ENCODE measurements around the gene ERBB4.

ERBB4 gene

DNA sequence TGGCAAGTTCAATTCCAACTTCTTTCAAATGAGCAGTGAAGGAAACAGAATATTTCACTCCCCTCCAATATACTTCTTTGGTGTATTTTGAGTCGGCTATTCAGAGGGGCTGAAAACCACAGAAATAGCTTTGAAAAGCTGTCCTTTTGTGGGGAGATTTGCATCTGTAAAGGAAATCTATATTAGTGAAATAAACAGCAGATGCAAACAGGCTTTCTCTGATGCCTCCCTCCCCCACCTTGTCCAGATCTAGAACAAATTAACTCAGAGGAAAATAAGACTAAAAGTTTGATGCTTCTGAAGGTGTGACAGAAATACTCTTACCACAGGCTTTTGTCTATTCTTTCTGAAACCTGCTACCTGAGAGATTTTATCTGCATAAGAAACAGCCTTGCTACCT lies 1173.7 kb downstream of the ERBB4 start:
- TF ChIP-seq, protein P1, sequence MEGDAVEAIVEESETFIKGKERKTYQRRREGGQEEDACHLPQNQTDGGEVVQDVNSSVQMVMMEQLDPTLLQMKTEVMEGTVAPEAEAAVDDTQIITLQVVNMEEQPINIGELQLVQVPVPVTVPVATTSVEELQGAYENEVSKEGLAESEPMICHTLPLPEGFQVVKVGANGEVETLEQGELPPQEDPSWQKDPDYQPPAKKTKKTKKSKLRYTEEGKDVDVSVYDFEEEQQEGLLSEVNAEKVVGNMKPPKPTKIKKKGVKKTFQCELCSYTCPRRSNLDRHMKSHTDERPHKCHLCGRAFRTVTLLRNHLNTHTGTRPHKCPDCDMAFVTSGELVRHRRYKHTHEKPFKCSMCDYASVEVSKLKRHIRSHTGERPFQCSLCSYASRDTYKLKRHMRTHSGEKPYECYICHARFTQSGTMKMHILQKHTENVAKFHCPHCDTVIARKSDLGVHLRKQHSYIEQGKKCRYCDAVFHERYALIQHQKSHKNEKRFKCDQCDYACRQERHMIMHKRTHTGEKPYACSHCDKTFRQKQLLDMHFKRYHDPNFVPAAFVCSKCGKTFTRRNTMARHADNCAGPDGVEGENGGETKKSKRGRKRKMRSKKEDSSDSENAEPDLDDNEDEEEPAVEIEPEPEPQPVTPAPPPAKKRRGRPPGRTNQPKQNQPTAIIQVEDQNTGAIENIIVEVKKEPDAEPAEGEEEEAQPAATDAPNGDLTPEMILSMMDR (IDR thresholded peaks at IDR 0.05; ENCODE audit: low read depth, low read length) = no peak
- H3K4me3 ChIP-seq (replicated peaks in 1 of 2; ENCODE audit: low read depth in 2 of 2, low read length in 2 of 2) = no peak overlapping the region
- no peak for DNase-seq (ENCODE audit: low read depth in 2 of 2)

DNA sequence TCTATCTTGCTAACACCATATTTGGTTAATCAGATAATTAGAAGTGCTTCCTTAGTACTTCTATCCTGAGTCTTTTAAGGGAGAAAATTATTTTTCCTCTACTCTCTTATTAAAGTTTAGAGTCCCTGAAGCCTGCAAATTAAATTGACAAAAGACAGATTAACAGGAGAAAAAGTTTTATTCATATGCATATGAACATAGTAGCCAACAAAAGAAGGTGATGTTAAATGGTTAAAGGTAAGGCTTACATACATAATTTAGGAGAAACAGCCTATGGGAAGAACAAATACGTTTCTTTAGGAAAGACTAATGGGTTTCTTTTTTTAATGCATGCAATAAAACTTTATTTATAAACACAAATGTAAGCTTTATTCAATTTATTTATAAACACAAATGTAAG lies 1177.2 kb downstream of the ERBB4 start:
- DNase-seq (ENCODE audit: low read depth in 2 of 2) = no peak
- H3K4me3 ChIP-seq (replicated peaks in 1 of 2; ENCODE audit: low read depth in 2 of 2, low read length in 2 of 2) = no peak overlapping the region
- TF ChIP-seq, protein P1 (IDR thresholded peaks at IDR 0.05; ENCODE audit: low read depth, low read length) = no peak

DNA sequence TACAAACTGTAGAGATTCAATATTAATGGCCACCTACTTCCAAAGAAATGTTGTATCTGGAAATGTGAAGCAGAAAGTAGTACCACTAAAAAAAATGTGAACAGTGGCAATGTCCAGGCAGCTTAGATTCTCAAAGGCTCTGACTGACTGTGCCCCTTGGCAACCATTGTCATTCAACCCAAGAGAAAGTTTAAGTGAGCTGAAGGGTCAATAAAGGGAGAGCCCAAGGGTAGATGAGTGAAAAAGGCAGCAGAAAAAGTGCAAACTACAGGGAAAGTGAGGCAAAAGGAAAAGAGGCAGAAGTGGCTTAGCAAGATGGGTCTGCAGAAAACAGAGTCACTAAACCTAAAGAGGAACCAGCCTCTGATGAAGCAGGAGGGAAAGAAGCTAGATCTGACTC lies 1179.3 kb downstream of the ERBB4 start:
- TF ChIP-seq, protein P1 (IDR thresholded peaks at IDR 0.05; ENCODE audit: low read depth, low read length) = no peak
- H3K4me3 ChIP-seq (replicated peaks in 1 of 2; ENCODE audit: low read depth in 2 of 2, low read length in 2 of 2) = no peak overlapping the region

DNA sequence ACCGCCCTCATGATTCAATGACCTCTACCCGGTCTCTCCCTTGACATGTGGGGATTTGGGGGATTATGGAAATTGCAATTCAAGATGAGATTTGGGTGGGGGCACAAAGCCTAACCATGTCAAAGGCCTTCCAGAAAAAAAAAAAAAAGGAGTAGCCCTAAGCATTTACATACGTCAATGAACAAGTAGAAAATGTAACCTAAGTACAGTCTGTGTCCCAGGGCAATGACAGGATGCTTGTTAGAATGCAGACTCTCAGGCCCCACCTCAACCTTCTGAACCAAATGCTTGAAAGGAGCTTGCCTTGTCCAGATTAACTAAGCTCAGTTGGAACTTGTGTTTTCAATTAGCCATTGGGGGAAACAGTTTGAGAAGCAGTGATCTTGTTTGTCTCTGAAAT lies 1180.1 kb downstream of the ERBB4 start:
- TF ChIP-seq, protein P1 (IDR thresholded peaks at IDR 0.05; ENCODE audit: low read depth, low read length) = no peak
- no peak for DNase-seq (ENCODE audit: low read depth in 2 of 2)
- H3K4me3 ChIP-seq (replicated peaks in 1 of 2; ENCODE audit: low read depth in 2 of 2, low read length in 2 of 2) = no peak overlapping the region

More for the DNA sequence above, 1179.3 kb downstream of the ERBB4 start:
- no peak for DNase-seq (ENCODE audit: low read depth in 2 of 2)

DNA sequence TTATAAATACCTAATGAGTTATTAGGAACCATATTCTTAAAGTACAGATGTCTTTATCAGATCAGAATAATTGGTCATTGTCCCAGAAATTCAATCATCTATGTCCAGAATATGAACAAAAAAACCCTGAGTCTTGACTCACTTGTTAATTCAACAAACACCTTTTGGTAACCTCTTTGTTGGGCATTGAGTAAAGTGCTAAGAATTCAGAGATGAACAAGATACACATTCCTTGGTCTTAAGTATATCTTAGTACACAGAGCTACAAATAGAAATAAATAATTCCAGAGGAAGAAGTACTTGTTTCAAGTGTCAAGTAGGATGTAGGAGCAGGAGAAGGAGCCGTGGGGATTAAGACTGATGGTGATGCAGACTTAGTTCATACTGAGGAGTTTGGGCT lies 1184.1 kb downstream of the ERBB4 start:
- no peak for DNase-seq (ENCODE audit: low read depth in 2 of 2)
- TF ChIP-seq, protein P1 (IDR thresholded peaks at IDR 0.05; ENCODE audit: low read depth, low read length) = no peak
- no peak overlapping the region for H3K4me3 ChIP-seq (replicated peaks in 1 of 2; ENCODE audit: low read depth in 2 of 2, low read length in 2 of 2)

DNA sequence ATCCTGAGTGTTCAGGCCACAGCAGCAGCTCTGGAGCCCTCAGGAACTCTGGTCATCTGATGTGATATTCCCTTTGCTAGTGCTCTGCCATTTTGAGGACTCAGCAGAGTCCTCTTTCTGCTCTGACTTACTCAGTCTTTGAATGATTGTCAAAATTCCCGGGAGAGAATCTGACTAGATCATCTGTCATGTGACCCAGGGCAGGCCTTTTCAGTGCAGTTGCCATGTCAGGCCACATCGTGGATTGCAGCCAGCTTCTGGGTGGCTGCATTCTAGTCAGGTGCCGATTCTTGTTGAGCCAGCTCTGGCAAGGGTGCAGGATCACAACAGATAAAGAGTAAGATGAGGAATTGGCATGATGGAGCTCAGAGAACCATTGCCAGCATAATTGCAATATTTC lies 1186.6 kb downstream of the ERBB4 start:
- no peak for DNase-seq (ENCODE audit: low read depth in 2 of 2)
- TF ChIP-seq, protein P1 (IDR thresholded peaks at IDR 0.05; ENCODE audit: low read depth, low read length) = no peak
- no peak overlapping the region for H3K4me3 ChIP-seq (replicated peaks in 1 of 2; ENCODE audit: low read depth in 2 of 2, low read length in 2 of 2)

DNA sequence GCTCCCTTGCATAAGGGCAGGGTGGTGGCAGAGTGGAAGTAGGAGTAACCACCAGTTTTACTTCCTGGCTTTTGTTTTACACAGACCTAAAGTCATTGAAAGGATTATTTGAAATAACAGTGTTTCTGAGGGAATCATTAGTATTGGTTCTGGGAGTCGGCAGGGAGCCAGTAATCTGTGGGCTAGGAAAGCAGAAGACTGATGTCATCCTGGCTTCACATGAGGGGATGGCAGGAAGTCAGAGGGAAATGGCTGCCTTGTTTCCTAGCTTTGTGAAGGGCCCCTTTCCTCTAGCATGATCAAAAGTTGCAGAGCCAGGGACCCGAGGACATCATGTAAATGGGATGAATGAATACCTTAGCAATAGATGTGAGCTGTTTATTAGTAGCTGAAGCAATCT lies 1189.6 kb downstream of the ERBB4 start:
- TF ChIP-seq, protein P1 (IDR thresholded peaks at IDR 0.05; ENCODE audit: low read depth, low read length) = no peak
- H3K4me3 ChIP-seq (replicated peaks in 1 of 2; ENCODE audit: low read depth in 2 of 2, low read length in 2 of 2) = no peak overlapping the region
- DNase-seq (ENCODE audit: low read depth in 2 of 2) = peak in 1 of 2 donors; percentile 15

All from cardiac fibroblast (primary cell).